ENCODE measurements around the gene SEMA3A.

The SEMA3A gene

GRCh38 chr7:83908526-83908925, 286.1 kb downstream of the SEMA3A start:
- DNase-seq: no peak

Measured in right hindlimb (tissue), 1 donor.